Measurements from ENCODE around the gene EVX2. TPM values are rescaled to one million over a fixed set of nuclear protein-coding genes. Genes with fewer than 3 reads are reported as not detected.

The EVX2 gene
- total and polyA plus RNA-seq, 2 donors: not detected

GRCh38 chr2:176123411-176124109, 39.8 kb upstream of the EVX2 start:
- Histone ChIP-seq H3K9me3 (ENCODE audit: control insufficient read depth in 2 of 2, insufficient read depth in 1 of 2, low read length in 1 of 2) (peaks cover 0 to 14% of the 10 kb centered on the region in 2 donors), H3K27me3 (ENCODE audit: control insufficient read depth in 2 of 2, insufficient read depth in 1 of 2, low read length in 1 of 2) (peaks cover 93 to 100% of the 10 kb centered on the region in 2 donors), H3K36me3 (ENCODE audit: control insufficient read depth in 2 of 2, insufficient read depth in 2 of 2, low read length in 1 of 2) (no peaks in the 10 kb centered on the region), H3K27ac (ENCODE audit: low read depth in 1 of 2, low read length in 1 of 2) (no peak overlapping the region), H3K4me3 (ENCODE audit: low read length in 2 of 2) (no peak overlapping the region), H3K4me1 (ENCODE audit: control insufficient read depth in 2 of 2, insufficient read depth in 2 of 2, low read length in 2 of 2) (peaks cover 4 to 12% of the 10 kb centered on the region in 2 donors)
- WGBS: 7% methylated on average over 40 of the region's 40 CpGs
- no peak for DNase-seq (ENCODE audit: low read depth in 6 of 9, low spot score in 9 of 9)

GRCh38 chr2:176122683-176123410, 39.1 kb upstream of the EVX2 start, which contains the start of gene HOXD9:
Gene HOXD9, plus strand, starts transcription at chr2:176122719. Its CDS starts 50 bp downstream, at chr2:176122769.
- Histone ChIP-seq H3K27me3 (ENCODE audit: control insufficient read depth in 2 of 2, insufficient read depth in 1 of 2, low read length in 1 of 2) (peaks cover 93 to 100% of the 10 kb centered on the region in 2 donors), H3K27ac (ENCODE audit: low read depth in 1 of 2, low read length in 1 of 2) (no peak within 1 kb of the TSS), H3K36me3 (ENCODE audit: control insufficient read depth in 2 of 2, insufficient read depth in 2 of 2, low read length in 1 of 2) (no peaks in the 10 kb centered on the region), H3K4me1 (ENCODE audit: control insufficient read depth in 2 of 2, insufficient read depth in 2 of 2, low read length in 2 of 2) (peaks cover 4 to 9% of the 10 kb centered on the region in 2 donors), H3K4me3 (ENCODE audit: low read length in 2 of 2) (peak within 1 kb of the TSS; percentile 5 to 20), H3K9me3 (ENCODE audit: control insufficient read depth in 2 of 2, insufficient read depth in 1 of 2, low read length in 1 of 2) (peaks cover 0 to 8% of the 10 kb centered on the region in 2 donors)
- DNase-seq (ENCODE audit: low read depth in 6 of 9, low spot score in 9 of 9): no peak
- 3% methylated on average over 84 of the region's 84 CpGs for WGBS

- DNase-seq (ENCODE audit: low read depth in 6 of 9, low spot score in 9 of 9): peak in 1 of 9 donors; percentile 51
- peaks cover 0 to 12% of the 10 kb centered on the region in 2 donors for H3K9me3 ChIP-seq (ENCODE audit: control insufficient read depth in 2 of 2, insufficient read depth in 1 of 2, low read length in 1 of 2)
- peak overlapping the region; percentile 5 to 20 for H3K4me3 ChIP-seq (ENCODE audit: low read length in 2 of 2)
- WGBS: 4% methylated on average over 47 of the region's 47 CpGs
- H3K36me3 ChIP-seq (ENCODE audit: control insufficient read depth in 2 of 2, insufficient read depth in 2 of 2, low read length in 1 of 2): no peaks in the 10 kb centered on the region
- peaks cover 4 to 9% of the 10 kb centered on the region in 2 donors for H3K4me1 ChIP-seq (ENCODE audit: control insufficient read depth in 2 of 2, insufficient read depth in 2 of 2, low read length in 2 of 2)
- H3K27me3 ChIP-seq (ENCODE audit: control insufficient read depth in 2 of 2, insufficient read depth in 1 of 2, low read length in 1 of 2): peaks cover 94 to 100% of the 10 kb centered on the region in 2 donors
- H3K27ac ChIP-seq (ENCODE audit: low read depth in 1 of 2, low read length in 1 of 2): no peak overlapping the region
These were observed 38.4 kb upstream of the EVX2 start for GRCh38 chr2:176122052-176122682.

- 12% methylated on average over 53 of the region's 53 CpGs for WGBS
- DNase-seq (ENCODE audit: low read depth in 6 of 9, low spot score in 9 of 9): no peak
These were observed 37.7 kb upstream of the EVX2 start for GRCh38 chr2:176121190-176122051.

GRCh38 chr2:176120364-176121189, 36.8 kb upstream of the EVX2 start:
- H3K9me3 ChIP-seq (ENCODE audit: control insufficient read depth in 2 of 2, insufficient read depth in 1 of 2, low read length in 1 of 2): peaks cover 0 to 19% of the 10 kb centered on the region in 2 donors
- no peak overlapping the region for H3K27ac ChIP-seq (ENCODE audit: low read depth in 1 of 2, low read length in 1 of 2)
- DNase-seq (ENCODE audit: low read depth in 6 of 9, low spot score in 9 of 9): no peak
- H3K4me3 ChIP-seq (ENCODE audit: low read length in 2 of 2): no peak overlapping the region
- WGBS: 18% methylated on average over 13 of the region's 13 CpGs
- H3K27me3 ChIP-seq (ENCODE audit: control insufficient read depth in 2 of 2, insufficient read depth in 1 of 2, low read length in 1 of 2): peaks cover 95 to 100% of the 10 kb centered on the region in 2 donors
- peaks cover 4 to 9% of the 10 kb centered on the region in 2 donors for H3K4me1 ChIP-seq (ENCODE audit: control insufficient read depth in 2 of 2, insufficient read depth in 2 of 2, low read length in 2 of 2)
- H3K36me3 ChIP-seq (ENCODE audit: control insufficient read depth in 2 of 2, insufficient read depth in 2 of 2, low read length in 1 of 2): no peaks in the 10 kb centered on the region

More at GRCh38 chr2:176121190-176122051, 37.7 kb upstream of the EVX2 start:
- Histone ChIP-seq H3K36me3 (ENCODE audit: control insufficient read depth in 2 of 2, insufficient read depth in 2 of 2, low read length in 1 of 2) (no peaks in the 10 kb centered on the region), H3K4me3 (ENCODE audit: low read length in 2 of 2) (no peak overlapping the region), H3K27ac (ENCODE audit: low read depth in 1 of 2, low read length in 1 of 2) (no peak overlapping the region), H3K9me3 (ENCODE audit: control insufficient read depth in 2 of 2, insufficient read depth in 1 of 2, low read length in 1 of 2) (peaks cover 0 to 14% of the 10 kb centered on the region in 2 donors), H3K4me1 (ENCODE audit: control insufficient read depth in 2 of 2, insufficient read depth in 2 of 2, low read length in 2 of 2) (peaks cover 4 to 9% of the 10 kb centered on the region in 2 donors), H3K27me3 (ENCODE audit: control insufficient read depth in 2 of 2, insufficient read depth in 1 of 2, low read length in 1 of 2) (peaks cover 95 to 100% of the 10 kb centered on the region in 2 donors)

- no peak overlapping the region for H3K27ac ChIP-seq (ENCODE audit: low read depth in 1 of 2, low read length in 1 of 2)
- peaks cover 91 to 100% of the 10 kb centered on the region in 2 donors for H3K27me3 ChIP-seq (ENCODE audit: control insufficient read depth in 2 of 2, insufficient read depth in 1 of 2, low read length in 1 of 2)
- WGBS: 11% methylated on average over 24 of the region's 24 CpGs
- no peak overlapping the region for H3K4me3 ChIP-seq (ENCODE audit: low read length in 2 of 2)
- H3K36me3 ChIP-seq (ENCODE audit: control insufficient read depth in 2 of 2, insufficient read depth in 2 of 2, low read length in 1 of 2): no peaks in the 10 kb centered on the region
- H3K4me1 ChIP-seq (ENCODE audit: control insufficient read depth in 2 of 2, insufficient read depth in 2 of 2, low read length in 2 of 2): peaks cover 4 to 9% of the 10 kb centered on the region in 2 donors
- peaks cover 0 to 19% of the 10 kb centered on the region in 2 donors for H3K9me3 ChIP-seq (ENCODE audit: control insufficient read depth in 2 of 2, insufficient read depth in 1 of 2, low read length in 1 of 2)
- peak in 2 of 9 donors; percentile 42 to 55 for DNase-seq (ENCODE audit: low read depth in 6 of 9, low spot score in 9 of 9)
These were observed 35.0 kb upstream of the EVX2 start for GRCh38 chr2:176118601-176119339.

- Histone ChIP-seq H3K4me3 (ENCODE audit: low read length in 2 of 2) (no peak overlapping the region), H3K27me3 (ENCODE audit: control insufficient read depth in 2 of 2, insufficient read depth in 1 of 2, low read length in 1 of 2) (peaks cover 91 to 100% of the 10 kb centered on the region in 2 donors), H3K36me3 (ENCODE audit: control insufficient read depth in 2 of 2, insufficient read depth in 2 of 2, low read length in 1 of 2) (no peaks in the 10 kb centered on the region), H3K4me1 (ENCODE audit: control insufficient read depth in 2 of 2, insufficient read depth in 2 of 2, low read length in 2 of 2) (peaks cover 3 to 9% of the 10 kb centered on the region in 2 donors), H3K9me3 (ENCODE audit: control insufficient read depth in 2 of 2, insufficient read depth in 1 of 2, low read length in 1 of 2) (peaks cover 0 to 19% of the 10 kb centered on the region in 2 donors), H3K27ac (ENCODE audit: low read depth in 1 of 2, low read length in 1 of 2) (no peak overlapping the region)
- DNase-seq (ENCODE audit: low read depth in 6 of 9, low spot score in 9 of 9): no peak
- 12% methylated on average over 11 of the region's 11 CpGs for WGBS
These were observed 34.1 kb upstream of the EVX2 start for GRCh38 chr2:176117823-176118371.
